Measurements from ENCODE around the gene HMGCS2.

The HMGCS2 gene

DNA sequence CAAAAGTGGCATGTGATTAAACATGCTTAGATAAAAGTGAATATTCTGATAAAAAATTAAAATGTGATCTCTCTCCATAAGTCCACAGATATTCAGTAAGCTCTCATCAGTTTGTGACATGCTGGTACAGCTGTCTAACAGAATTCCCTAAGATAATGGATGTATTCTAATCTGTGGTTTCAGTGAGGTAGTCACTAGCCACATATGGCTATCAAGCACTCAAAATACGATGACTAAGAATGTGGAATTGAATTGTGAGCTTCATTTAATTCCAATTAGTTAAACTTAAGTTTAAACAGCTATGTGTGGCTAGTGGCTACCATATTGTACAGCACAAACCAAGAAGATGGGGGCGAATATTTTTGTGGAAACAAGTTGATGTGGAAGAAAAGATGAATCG, 46.7 kb upstream of the HMGCS2 start:
- Histone ChIP-seq H3K27ac (ENCODE audit: low read length) (no peak overlapping the region), H4K20me1 (ENCODE audit: insufficient read depth, low read length) (no peaks in the 10 kb centered on the region)
- TF ChIP-seq, protein P1, sequence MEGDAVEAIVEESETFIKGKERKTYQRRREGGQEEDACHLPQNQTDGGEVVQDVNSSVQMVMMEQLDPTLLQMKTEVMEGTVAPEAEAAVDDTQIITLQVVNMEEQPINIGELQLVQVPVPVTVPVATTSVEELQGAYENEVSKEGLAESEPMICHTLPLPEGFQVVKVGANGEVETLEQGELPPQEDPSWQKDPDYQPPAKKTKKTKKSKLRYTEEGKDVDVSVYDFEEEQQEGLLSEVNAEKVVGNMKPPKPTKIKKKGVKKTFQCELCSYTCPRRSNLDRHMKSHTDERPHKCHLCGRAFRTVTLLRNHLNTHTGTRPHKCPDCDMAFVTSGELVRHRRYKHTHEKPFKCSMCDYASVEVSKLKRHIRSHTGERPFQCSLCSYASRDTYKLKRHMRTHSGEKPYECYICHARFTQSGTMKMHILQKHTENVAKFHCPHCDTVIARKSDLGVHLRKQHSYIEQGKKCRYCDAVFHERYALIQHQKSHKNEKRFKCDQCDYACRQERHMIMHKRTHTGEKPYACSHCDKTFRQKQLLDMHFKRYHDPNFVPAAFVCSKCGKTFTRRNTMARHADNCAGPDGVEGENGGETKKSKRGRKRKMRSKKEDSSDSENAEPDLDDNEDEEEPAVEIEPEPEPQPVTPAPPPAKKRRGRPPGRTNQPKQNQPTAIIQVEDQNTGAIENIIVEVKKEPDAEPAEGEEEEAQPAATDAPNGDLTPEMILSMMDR (IDR thresholded peaks at IDR 0.05; ENCODE audit: low read depth, low read length) = no peak
- no peak for TF ChIP-seq EZH2phosphoT487 (IDR thresholded peaks at IDR 0.05; ENCODE audit: low read depth)

DNA sequence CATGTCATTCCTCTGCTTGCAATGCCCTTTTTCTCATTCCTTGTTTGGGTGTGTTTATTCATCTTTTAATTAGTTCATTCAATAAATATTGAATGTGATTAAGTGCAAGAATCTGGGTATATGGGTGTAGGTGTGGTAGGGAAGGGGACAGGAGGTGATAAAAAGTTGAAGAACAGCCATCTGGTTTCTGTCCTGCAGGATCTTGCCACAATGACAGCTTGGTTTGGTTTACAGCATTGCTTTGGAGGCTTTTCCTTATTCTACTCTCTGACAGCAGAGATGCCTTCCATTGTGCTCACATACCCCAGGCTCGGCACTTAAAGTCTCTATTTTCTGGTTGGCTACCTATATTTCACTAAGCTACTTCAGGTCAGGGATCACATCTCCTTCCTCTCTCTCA, 45.6 kb upstream of the HMGCS2 start:
- Histone ChIP-seq H3K9ac (ENCODE audit: low read length) (no peak overlapping the region), H2AFZ (ENCODE audit: low read depth, low read length) (no peak overlapping the region), H4K20me1 (ENCODE audit: insufficient read depth, low read length) (no peaks in the 10 kb centered on the region), H3K36me3 (replicated peaks; ENCODE audit: low read depth, low read length) (no peaks in the 10 kb centered on the region), H3K27me3 (ENCODE audit: low read depth, low read length) (peaks cover 23% of the 10 kb centered on the region), H3K4me2 (ENCODE audit: low read length) (no peak overlapping the region), H3K9me3 (ENCODE audit: insufficient read depth, low read length) (no peaks in the 10 kb centered on the region), H3K27ac (ENCODE audit: low read length) (no peak overlapping the region), H3K79me2 (ENCODE audit: low read length) (no peaks in the 10 kb centered on the region), H3K4me1 (ENCODE audit: low read length) (peaks cover 15% of the 10 kb centered on the region), H3K4me3 (ENCODE audit: low read length) (no peak overlapping the region)
- TF ChIP-seq, protein P1 (IDR thresholded peaks at IDR 0.05; ENCODE audit: low read depth, low read length) = no peak
- no peak for TF ChIP-seq EZH2phosphoT487 (IDR thresholded peaks at IDR 0.05; ENCODE audit: low read depth)

More for the DNA sequence above, 46.7 kb upstream of the HMGCS2 start:
- Histone ChIP-seq H3K9ac (ENCODE audit: low read length) (no peak overlapping the region), H3K9me3 (ENCODE audit: insufficient read depth, low read length) (no peaks in the 10 kb centered on the region), H3K4me2 (ENCODE audit: low read length) (peak overlapping the region; percentile 19; the same call in 1 of the 2 replicates), H3K4me3 (ENCODE audit: low read length) (no peak overlapping the region), H2AFZ (ENCODE audit: low read depth, low read length) (no peak overlapping the region), H3K4me1 (ENCODE audit: low read length) (peaks cover 15% of the 10 kb centered on the region), H3K27me3 (ENCODE audit: low read depth, low read length) (peaks cover 23% of the 10 kb centered on the region), H3K79me2 (ENCODE audit: low read length) (no peaks in the 10 kb centered on the region), H3K36me3 (replicated peaks; ENCODE audit: low read depth, low read length) (no peaks in the 10 kb centered on the region)

DNA sequence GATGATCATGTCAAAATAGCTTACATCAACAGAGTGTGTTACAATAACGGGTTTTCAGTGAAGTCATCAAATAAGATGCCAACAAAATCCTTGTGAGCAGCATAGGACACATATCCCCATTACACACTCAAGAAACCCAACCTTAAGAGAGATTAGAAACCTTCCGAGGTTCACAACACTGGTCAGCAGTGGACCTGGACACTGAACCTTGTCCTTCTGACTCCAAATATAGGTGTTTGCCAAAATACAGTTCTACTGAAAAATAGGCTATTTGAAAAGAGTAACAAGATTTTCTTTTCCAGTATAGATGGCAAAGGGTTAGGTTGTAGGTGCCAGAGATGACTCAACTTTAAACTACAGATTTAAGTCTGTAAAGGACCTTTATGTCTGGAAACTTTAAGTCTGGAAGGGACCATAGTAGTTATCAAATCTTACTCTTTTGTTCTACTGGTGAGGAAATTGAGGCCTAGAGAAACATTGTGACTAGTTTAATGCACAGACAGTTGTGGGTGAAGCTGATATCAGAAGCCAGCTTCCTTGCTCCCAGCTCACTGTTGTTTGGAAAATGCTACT, 43.4 kb upstream of the HMGCS2 start:
- no peak overlapping the region for H2AFZ ChIP-seq (ENCODE audit: low read depth, low read length)
- no peaks in the 10 kb centered on the region for H3K79me2 ChIP-seq (ENCODE audit: low read length)
- H3K4me2 ChIP-seq (ENCODE audit: low read length) = no peak overlapping the region
- no peaks in the 10 kb centered on the region for H3K36me3 ChIP-seq (replicated peaks; ENCODE audit: low read depth, low read length)
- no peak overlapping the region for H3K9ac ChIP-seq (ENCODE audit: low read length)
- no peak for TF ChIP-seq EZH2phosphoT487 (IDR thresholded peaks at IDR 0.05; ENCODE audit: low read depth)
- TF ChIP-seq, protein P1 (IDR thresholded peaks at IDR 0.05; ENCODE audit: low read depth, low read length) = no peak
- no peak overlapping the region for H3K4me3 ChIP-seq (ENCODE audit: low read length)
- no peaks in the 10 kb centered on the region for H3K9me3 ChIP-seq (ENCODE audit: insufficient read depth, low read length)
- peaks cover 15% of the 10 kb centered on the region for H3K4me1 ChIP-seq (ENCODE audit: low read length)
- no peaks in the 10 kb centered on the region for H4K20me1 ChIP-seq (ENCODE audit: insufficient read depth, low read length)
- H3K27ac ChIP-seq (ENCODE audit: low read length) = no peak overlapping the region
- H3K27me3 ChIP-seq (ENCODE audit: low read depth, low read length) = peaks cover 40% of the 10 kb centered on the region

GRCh38 chr1:119811387-119811786, 42.7 kb upstream of the HMGCS2 start, which contains the start of gene REG4:
TSS of gene REG4 (minus strand) at chr1:119811460. CDS start at chr1:119808769, 2,691 bp downstream.
- Histone ChIP-seq H3K9me3 (ENCODE audit: insufficient read depth, low read length) (no peaks in the 10 kb centered on the region), H3K4me2 (ENCODE audit: low read length) (no peak within 1 kb of the TSS), H4K20me1 (ENCODE audit: insufficient read depth, low read length) (no peaks in the 10 kb centered on the region), H3K79me2 (ENCODE audit: low read length) (no peaks in the 10 kb centered on the region), H3K4me1 (ENCODE audit: low read length) (peaks cover 12% of the 10 kb centered on the region), H2AFZ (ENCODE audit: low read depth, low read length) (no peak within 1 kb of the TSS), H3K36me3 (replicated peaks; ENCODE audit: low read depth, low read length) (no peaks in the 10 kb centered on the region), H3K27ac (ENCODE audit: low read length) (no peak within 1 kb of the TSS), H3K27me3 (ENCODE audit: low read depth, low read length) (peaks cover 47% of the 10 kb centered on the region), H3K9ac (ENCODE audit: low read length) (no peak within 1 kb of the TSS), H3K4me3 (ENCODE audit: low read length) (no peak within 1 kb of the TSS)
- no peak for TF ChIP-seq EZH2phosphoT487 (IDR thresholded peaks at IDR 0.05; ENCODE audit: low read depth)
- TF ChIP-seq, protein P1 (IDR thresholded peaks at IDR 0.05; ENCODE audit: low read depth, low read length) = no peak

All from OCI-LY3 (cell line).